Activated CD4-positive, alpha-beta memory T cell treated with anti-CD3 and anti-CD28 coated beads, Interleukin-2, amount 10 ng/mL, durations not matched to agents 7 days and 5 days (primary cell): ENCODE measurements around the gene MIS18BP1. TPM values are rescaled to one million over a fixed set of nuclear protein-coding genes. Genes with fewer than 3 reads are reported as not detected.
"Not testable (repeated sequence)": the region's sequence is repeated elsewhere in the genome, so short reads cannot be mapped to it uniquely, and the experiment has no call there.

Source experiments
- CTCF ChIA-PET: fragments of 350-600 bp; sonication (Branson Sonifier 250); formaldehyde crosslinking; loops from one replicate; lab custom pipeline; 2021; ENCODE audit warnings: antibody characterized with exemption, inconsistent platforms; lab: Charles Lee
- POLR2A ChIA-PET: fragments of 350-600 bp; sonication (Branson Sonifier 250); formaldehyde crosslinking; loops from one replicate; lab custom pipeline; 2021; ENCODE audit warnings: antibody characterized with exemption; lab: Charles Lee
- DNase-seq: peaks from one replicate; pipeline ENCODE4 v3.0.0-alpha.2; 2020
- H3K27ac Mint-ChIP-seq: one replicate; pipeline ENCODE4 v1.8.0; 2021; ENCODE audit warnings: mild to moderate bottlenecking, mixed read lengths
- H3K27me3 Mint-ChIP-seq: one replicate; pipeline ENCODE4 v1.8.0; 2021; ENCODE audit warnings: mixed read lengths
- H3K36me3 Mint-ChIP-seq: one replicate; pipeline ENCODE4 v1.8.0; 2021; ENCODE audit warnings: low read depth, mixed read lengths
- H3K4me1 Mint-ChIP-seq: one replicate; pipeline ENCODE4 v1.8.0; 2021; ENCODE audit warnings: mixed read lengths
- H3K4me3 Mint-ChIP-seq: one replicate; pipeline ENCODE4 v1.8.0; 2021; ENCODE audit warnings: mild to moderate bottlenecking, mixed read lengths
- H3K9me3 Mint-ChIP-seq: one replicate; pipeline ENCODE4 v1.8.0; 2021; ENCODE audit warnings: mixed read lengths
- total RNA-seq, 2 experiments: library from RNA; stranded (reverse); gene quantifications; one replicate each; pipeline ENCODE4 v1.2.3, GENCODE V29; 2021

MIS18BP1 gene
- total RNA-seq, 2 experiments from 2014 or later: 66.3 to 66.9 TPM

GRCh38 chr14:45227566-45227965 is 25.4 kb downstream of the MIS18BP1 start:
- no peaks in the 10 kb centered on the region for H3K9me3 Mint-ChIP-seq
- no peak overlapping the region for H3K4me3 Mint-ChIP-seq
- H3K27ac Mint-ChIP-seq: no peak overlapping the region
- DNase-seq: no peak
- POLR2A ChIA-PET: no interaction called here
- CTCF ChIA-PET: interaction anchor here (0.5 to 1.2 kb wide), 2 partner anchors 26 to 175 kb away, joined by 3 to 4 read pairs; partner anchors contain the start of gene MIS18BP1
- peaks cover 66% of the 10 kb centered on the region for H3K36me3 Mint-ChIP-seq
- H3K4me1 Mint-ChIP-seq: peaks cover 29% of the 10 kb centered on the region
- H3K27me3 Mint-ChIP-seq: no peaks in the 10 kb centered on the region

- DNase-seq: no peak
- Mint-ChIP-seq H3K27ac (peak overlapping the region; percentile 36), H3K36me3 (peaks cover 61% of the 10 kb centered on the region), H3K9me3 (no peaks in the 10 kb centered on the region), H3K4me3 (no peak overlapping the region), H3K27me3 (no peaks in the 10 kb centered on the region), H3K4me1 (peaks cover 30% of the 10 kb centered on the region)
- CTCF ChIA-PET: interaction anchor here (1.5 kb wide), 1 partner anchor 31 kb away, joined by 3 read pairs; no protein-coding TSS in a partner anchor
- POLR2A ChIA-PET: interaction anchor here (2.3 kb wide), 1 partner anchor 30 kb away, joined by 6 read pairs; the partner anchor contains the start of gene MIS18BP1
Measured at GRCh38 chr14:45222485-45223262, 30.3 kb downstream of the MIS18BP1 start.

GRCh38 chr14:45214341-45214740 is 38.7 kb downstream of the MIS18BP1 start:
- not testable (repeated sequence) for H3K9me3 Mint-ChIP-seq, H3K4me3 Mint-ChIP-seq, H3K4me1 Mint-ChIP-seq, H3K27me3 Mint-ChIP-seq, DNase-seq
- H3K36me3 Mint-ChIP-seq: peaks cover 57% of the 10 kb centered on the region
- H3K27ac Mint-ChIP-seq: peak overlapping the region; percentile 37
- CTCF ChIA-PET: interaction anchor here (0.6 kb wide), 1 partner anchor 273 kb away, joined by 3 read pairs; no protein-coding TSS in a partner anchor
- POLR2A ChIA-PET: interaction anchor here (0.9 kb wide), 1 partner anchor 16 kb away, joined by 7 read pairs; no protein-coding TSS in a partner anchor

GRCh38 chr14:45213716-45214115 is 39.3 kb downstream of the MIS18BP1 start:
- H3K4me1 Mint-ChIP-seq, POLR2A ChIA-PET, H3K9me3 Mint-ChIP-seq, CTCF ChIA-PET, DNase-seq, H3K4me3 Mint-ChIP-seq, H3K27me3 Mint-ChIP-seq, H3K27ac Mint-ChIP-seq: not testable (repeated sequence)
- peaks cover 56% of the 10 kb centered on the region for H3K36me3 Mint-ChIP-seq

GRCh38 chr14:45212231-45212630 is 40.8 kb downstream of the MIS18BP1 start:
- H3K27me3 Mint-ChIP-seq: no peaks in the 10 kb centered on the region
- ChIA-PET POLR2A (interaction anchor here (0.6 to 1.1 kb wide), 2 partner anchors 10 to 250 kb away, joined by 3 to 4 read pairs; partner anchors contain the start of genes KLHL28 and TOGARAM1), CTCF (no interaction called here)
- H3K4me3 Mint-ChIP-seq: no peak overlapping the region
- peaks cover 46% of the 10 kb centered on the region for H3K36me3 Mint-ChIP-seq
- no peak overlapping the region for H3K27ac Mint-ChIP-seq
- H3K4me1 Mint-ChIP-seq: no peaks in the 10 kb centered on the region
- no peak for DNase-seq
- no peaks in the 10 kb centered on the region for H3K9me3 Mint-ChIP-seq

- no peak overlapping the region for H3K4me3 Mint-ChIP-seq
- ChIA-PET POLR2A (interaction anchor here (1.1 kb wide), 1 partner anchor 249 kb away, joined by 4 read pairs; the partner anchor contains the start of genes KLHL28 and TOGARAM1), CTCF (no interaction called here)
- H3K9me3 Mint-ChIP-seq: no peaks in the 10 kb centered on the region
- no peak overlapping the region for H3K27ac Mint-ChIP-seq
- H3K4me1 Mint-ChIP-seq: no peaks in the 10 kb centered on the region
- no peak for DNase-seq
- H3K36me3 Mint-ChIP-seq: peaks cover 47% of the 10 kb centered on the region
- no peaks in the 10 kb centered on the region for H3K27me3 Mint-ChIP-seq
Measured at GRCh38 chr14:45211295-45211694, 41.7 kb downstream of the MIS18BP1 start.

- Mint-ChIP-seq H3K27ac (no peak overlapping the region), H3K36me3 (peaks cover 50% of the 10 kb centered on the region)
- POLR2A ChIA-PET: no interaction called here
Measured at GRCh38 chr14:45210159-45210558, 42.8 kb downstream of the MIS18BP1 start.

GRCh38 chr14:45204241-45204640 is 48.8 kb downstream of the MIS18BP1 start:
- Mint-ChIP-seq H3K4me3 (no peak overlapping the region), H3K27me3 (no peaks in the 10 kb centered on the region), H3K9me3 (no peaks in the 10 kb centered on the region), H3K4me1 (peaks cover 12% of the 10 kb centered on the region), H3K27ac (no peak overlapping the region), H3K36me3 (peaks cover 23% of the 10 kb centered on the region)
- no peak for DNase-seq
- CTCF ChIA-PET: interaction anchor here (1.0 to 1.6 kb wide), 2 partner anchors 17 to 65 kb away, joined by 3 read pairs; no protein-coding TSS in a partner anchor
- POLR2A ChIA-PET: no interaction called here

More at GRCh38 chr14:45210159-45210558, 42.8 kb downstream of the MIS18BP1 start:
- no peaks in the 10 kb centered on the region for H3K27me3 Mint-ChIP-seq
- no peaks in the 10 kb centered on the region for H3K4me1 Mint-ChIP-seq
- CTCF ChIA-PET: no interaction called here
- DNase-seq: no peak
- H3K9me3 Mint-ChIP-seq: no peaks in the 10 kb centered on the region
- H3K4me3 Mint-ChIP-seq: no peak overlapping the region

- no peaks in the 10 kb centered on the region for H3K9me3 Mint-ChIP-seq
- peaks cover 12% of the 10 kb centered on the region for H3K4me1 Mint-ChIP-seq
- POLR2A ChIA-PET: interaction anchor here (0.7 to 1.1 kb wide), 4 partner anchors 10 to 239 kb away, joined by 3 to 4 read pairs (median 4); partner anchors contain the start of genes FANCM and TOGARAM1
- H3K36me3 Mint-ChIP-seq: peaks cover 28% of the 10 kb centered on the region
- peak; percentile 31 for DNase-seq
- H3K27me3 Mint-ChIP-seq: no peaks in the 10 kb centered on the region
- peak overlapping the region; percentile 59 for H3K27ac Mint-ChIP-seq
- no peak overlapping the region for H3K4me3 Mint-ChIP-seq
- CTCF ChIA-PET: interaction anchor here (0.5 to 1.5 kb wide), 5 partner anchors 8 to 66 kb away, joined by 3 to 4 read pairs (median 3); partner anchors contain the start of gene FANCM
Measured at GRCh38 chr14:45201905-45202304, 51.1 kb downstream of the MIS18BP1 start.

GRCh38 chr14:45199230-45199629 is 53.8 kb downstream of the MIS18BP1 start:
- peaks cover 37% of the 10 kb centered on the region for H3K36me3 Mint-ChIP-seq
- peaks cover 19% of the 10 kb centered on the region for H3K4me1 Mint-ChIP-seq
- no peak overlapping the region for H3K4me3 Mint-ChIP-seq
- ChIA-PET CTCF (interaction anchor here (0.6 kb wide), 1 partner anchor 20 kb away, joined by 4 read pairs; no protein-coding TSS in a partner anchor), POLR2A (no interaction called here)
- H3K9me3 Mint-ChIP-seq: no peaks in the 10 kb centered on the region
- no peaks in the 10 kb centered on the region for H3K27me3 Mint-ChIP-seq
- no peak overlapping the region for H3K27ac Mint-ChIP-seq
- DNase-seq: no peak

- Mint-ChIP-seq H3K4me3 (no peak overlapping the region), H3K36me3 (peaks cover 37% of the 10 kb centered on the region), H3K27me3 (no peaks in the 10 kb centered on the region), H3K27ac (no peak overlapping the region), H3K4me1 (peaks cover 19% of the 10 kb centered on the region), H3K9me3 (no peaks in the 10 kb centered on the region)
- no peak for DNase-seq
- POLR2A ChIA-PET: no interaction called here
- CTCF ChIA-PET: no interaction called here
Measured at GRCh38 chr14:45198551-45198950, 54.5 kb downstream of the MIS18BP1 start.

- H3K4me1 Mint-ChIP-seq: peaks cover 7% of the 10 kb centered on the region
- no peak overlapping the region for H3K4me3 Mint-ChIP-seq
- POLR2A ChIA-PET: no interaction called here
- CTCF ChIA-PET: no interaction called here
- H3K27ac Mint-ChIP-seq: peak overlapping the region; percentile 23
- no peaks in the 10 kb centered on the region for H3K9me3 Mint-ChIP-seq
- no peaks in the 10 kb centered on the region for H3K27me3 Mint-ChIP-seq
- DNase-seq: no peak
- peaks cover 34% of the 10 kb centered on the region for H3K36me3 Mint-ChIP-seq
Measured at GRCh38 chr14:45194964-45195363, 58.0 kb downstream of the MIS18BP1 start.
